GM19467 (cell line): ENCODE data around the gene CDC42SE2.
A peak's percentile ranks its signal among the peaks of the same experiment; 100 is the strongest.
"Not testable (repeated sequence)": the region's sequence is repeated elsewhere in the genome, so short reads cannot be mapped to it uniquely, and the experiment has no call there.

ENCODE experiments used
- ATAC-seq: cut with Tn5 transposase; IDR thresholded peaks from one replicate; pipeline ENCODE4 v1.9.1; 2021; ENCODE audit warnings: mild to moderate bottlenecking, moderate library complexity; ENCODE audit not compliant: unreplicated experiment

The CDC42SE2 gene

GRCh38 chr5:131386779-131387178, 122.9 kb downstream of the CDC42SE2 start:
- ATAC-seq, result no peak

- ATAC-seq, result no peak
These were observed 123.4 kb downstream of the CDC42SE2 start for GRCh38 chr5:131387255-131387654.

DNA sequence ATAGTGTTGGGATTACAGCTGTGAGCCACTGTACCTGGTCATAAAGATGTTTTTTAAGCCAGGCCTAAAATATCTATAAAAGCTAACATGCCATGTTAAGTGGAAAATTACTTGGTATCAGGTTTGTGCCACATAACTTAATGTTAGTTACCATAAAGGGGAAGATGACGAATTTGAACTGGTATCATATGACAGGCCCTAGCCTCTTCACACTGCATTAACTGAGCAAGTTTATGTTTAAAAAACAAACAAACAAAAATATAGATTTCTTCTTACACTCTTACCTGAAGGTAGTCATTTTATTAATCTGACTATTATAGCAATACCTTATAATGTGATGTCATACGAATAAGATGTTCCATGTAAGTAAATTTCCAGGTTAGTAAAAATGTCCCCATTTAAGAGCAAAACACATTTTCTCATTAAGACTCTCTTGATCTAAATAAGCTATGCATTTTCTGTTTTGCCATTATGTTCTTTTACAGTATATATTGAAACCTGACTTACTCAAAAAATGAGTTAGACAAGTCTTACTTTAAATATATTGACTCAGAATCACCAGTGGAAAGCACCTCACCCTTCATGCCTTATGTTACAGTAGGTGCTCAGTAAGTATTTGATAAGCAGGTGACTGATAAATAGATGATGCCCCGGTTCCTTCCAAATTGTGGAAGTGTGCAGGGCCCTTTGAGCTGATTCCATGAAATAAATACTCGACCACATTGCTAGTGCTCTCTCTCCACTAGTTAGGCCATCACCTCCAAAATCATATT, 125.4 kb downstream of the CDC42SE2 start:
- no peak for ATAC-seq

GRCh38 chr5:131389869-131390265, 126.0 kb downstream of the CDC42SE2 start:
- no peak for ATAC-seq

- ATAC-seq, result no peak
These were observed 128.7 kb downstream of the CDC42SE2 start for GRCh38 chr5:131392466-131393095.

GRCh38 chr5:131393498-131393968, 129.7 kb downstream of the CDC42SE2 start:
- no peak for ATAC-seq

DNA sequence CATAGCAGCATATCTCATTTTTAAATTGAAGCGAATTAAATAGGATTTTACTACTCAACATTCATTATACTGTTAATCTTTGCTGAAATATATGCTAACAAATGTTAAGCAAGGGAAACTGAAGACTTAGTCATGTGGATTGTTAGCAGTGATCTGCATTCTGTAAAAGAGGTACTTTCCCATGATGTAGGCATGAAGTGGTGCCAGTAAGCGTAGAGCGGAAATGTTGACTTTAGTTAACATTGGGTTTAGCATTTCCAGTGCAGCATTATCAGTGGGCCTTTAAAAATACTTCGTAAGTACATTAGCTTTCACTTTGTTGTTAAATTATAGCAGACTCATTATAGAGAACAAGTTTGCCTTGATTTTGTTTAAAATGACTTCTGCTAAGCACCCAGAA, 130.3 kb downstream of the CDC42SE2 start:
- ATAC-seq, result peak; percentile 68

DNA sequence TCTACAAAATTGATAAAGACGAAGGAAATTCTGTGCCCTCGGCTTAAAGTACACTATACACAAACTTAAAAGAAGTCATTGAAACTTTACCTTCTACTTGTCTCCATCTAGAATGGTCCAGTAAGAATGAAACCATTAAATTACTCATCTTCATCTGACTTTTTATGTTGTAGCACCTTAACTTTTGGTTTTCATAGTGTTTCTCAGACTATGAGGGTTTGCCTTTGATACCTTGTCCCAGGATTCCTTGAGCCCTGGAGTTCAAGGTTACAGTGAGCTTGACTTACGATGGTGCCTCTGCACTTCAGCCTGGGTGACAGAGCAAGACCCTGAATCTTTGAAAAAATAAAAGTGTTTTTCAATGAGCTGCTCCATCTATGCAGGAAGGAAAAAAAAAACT, 132.2 kb downstream of the CDC42SE2 start:
- ATAC-seq, result peak; percentile 76

DNA sequence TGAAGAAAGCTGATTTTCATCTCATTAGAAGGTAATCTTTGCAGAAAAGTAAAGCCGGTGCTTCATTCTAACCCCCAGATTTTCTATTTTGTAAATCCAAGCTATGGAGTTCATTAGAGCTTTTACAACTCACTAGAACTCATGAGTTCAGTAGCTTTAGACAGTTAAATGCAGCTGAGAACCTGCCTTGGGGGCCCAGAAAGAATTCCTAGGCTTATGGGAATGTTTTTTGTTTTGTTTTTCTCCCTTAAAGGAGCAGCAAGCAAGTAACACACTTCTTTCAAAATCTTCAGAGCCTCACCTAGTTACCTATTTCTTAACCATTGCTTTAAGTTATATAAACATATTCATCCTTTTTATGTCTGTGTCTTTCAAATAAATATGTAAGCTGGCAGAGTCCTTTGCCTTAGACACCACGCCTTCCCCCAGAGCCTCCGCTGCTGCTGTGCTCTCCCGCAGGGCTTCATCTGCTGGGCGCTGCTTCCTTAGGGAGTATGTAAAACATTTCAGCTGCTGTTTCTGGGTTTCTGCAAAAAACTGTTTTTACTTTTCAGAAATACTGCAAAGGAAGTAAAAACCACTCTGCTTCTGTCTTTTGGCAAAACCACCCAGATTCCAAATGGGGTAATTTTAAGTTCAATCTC, 132.9 kb downstream of the CDC42SE2 start:
- ATAC-seq, result no peak

- ATAC-seq, result not testable (repeated sequence)
These were observed 135.2 kb downstream of the CDC42SE2 start for GRCh38 chr5:131399007-131399406.

DNA sequence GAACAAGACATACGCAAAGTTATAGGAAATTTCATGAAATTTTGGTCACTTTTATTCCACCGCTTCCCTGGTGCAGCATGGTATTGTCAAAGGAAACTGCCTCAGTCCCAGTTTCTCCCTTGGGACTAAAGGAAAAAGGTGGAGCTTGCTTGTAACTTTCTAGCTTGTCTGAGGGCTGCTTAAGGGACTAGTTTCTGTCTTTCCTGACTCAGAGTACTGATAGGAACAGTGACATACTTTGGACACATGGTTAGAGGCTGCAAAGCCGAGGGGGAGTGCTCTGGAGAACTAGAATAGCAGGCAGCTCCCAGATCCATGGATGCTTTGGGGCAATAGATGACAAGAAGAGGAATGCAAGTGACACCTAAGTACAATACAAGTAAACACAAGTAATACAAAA, 136.7 kb downstream of the CDC42SE2 start:
- ATAC-seq, result no peak

DNA sequence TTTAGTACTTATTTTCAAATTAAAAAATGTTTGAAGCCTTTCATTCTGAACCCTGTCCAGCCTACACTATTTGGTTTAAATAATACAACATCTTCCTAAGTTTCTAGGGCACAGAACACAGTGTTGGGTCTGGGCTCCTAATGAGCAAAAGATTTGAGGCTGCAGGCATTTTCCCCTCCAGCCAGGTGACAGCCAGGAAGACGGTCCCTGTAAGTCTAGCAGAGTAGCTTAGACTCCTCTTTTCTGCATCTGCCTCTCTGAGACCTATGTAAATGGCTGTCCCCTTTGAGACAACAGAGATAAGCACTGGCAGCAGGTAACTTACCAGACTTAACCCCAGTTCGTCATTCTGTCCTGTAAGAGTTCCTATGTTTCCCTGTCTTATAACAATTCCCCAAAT, 141.8 kb downstream of the CDC42SE2 start:
- no peak for ATAC-seq

DNA sequence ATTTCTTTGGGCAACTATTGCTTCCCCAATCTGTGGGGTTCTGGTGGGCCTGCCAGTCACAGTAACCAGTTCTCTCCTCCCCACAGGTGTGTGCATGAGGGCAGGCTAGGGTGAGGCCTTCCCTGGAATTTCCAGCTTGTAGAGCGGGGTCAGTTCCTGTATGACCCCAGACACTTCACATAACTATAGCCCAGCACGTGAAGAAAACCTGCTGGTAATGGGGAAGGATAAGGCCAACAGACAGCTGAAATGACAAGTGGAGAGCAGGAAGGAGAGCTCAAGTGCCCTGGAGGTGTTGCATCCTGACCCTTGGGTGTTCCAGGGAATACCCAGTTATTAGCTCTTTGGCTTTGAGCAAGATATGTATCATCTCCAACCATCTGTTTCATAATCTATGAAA, 142.2 kb downstream of the CDC42SE2 start:
- ATAC-seq, result no peak

DNA sequence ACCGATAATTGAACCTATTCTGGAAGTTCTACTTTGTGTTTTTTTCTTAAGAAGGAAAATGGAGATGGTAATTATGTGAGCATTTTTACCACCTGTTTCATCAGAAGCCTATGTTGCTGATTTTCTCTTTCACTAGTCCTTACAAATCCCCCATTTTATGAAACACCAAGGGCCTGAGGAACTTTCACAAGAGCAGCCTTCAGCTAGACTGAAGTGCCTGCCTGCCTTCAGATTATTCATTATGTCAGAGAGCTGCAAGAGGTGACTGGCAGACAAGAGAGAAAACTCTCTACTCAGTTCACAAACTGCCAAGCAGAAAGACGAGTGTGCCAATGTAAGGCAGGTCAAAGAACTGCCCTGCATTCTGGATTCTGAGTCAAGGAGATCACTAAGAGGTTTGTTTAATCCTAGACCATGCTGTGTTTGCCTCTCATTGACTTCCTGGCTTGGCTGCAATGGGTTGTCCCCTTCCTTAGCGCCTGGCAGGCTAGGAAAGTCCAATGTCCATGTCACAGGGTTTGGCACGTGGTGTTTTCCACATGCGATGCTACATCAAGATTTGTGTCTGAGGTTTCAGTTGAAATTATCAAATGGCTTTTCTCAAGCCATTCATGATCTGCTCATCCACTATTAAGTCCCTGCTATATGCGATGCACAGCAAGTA, 143.3 kb downstream of the CDC42SE2 start:
- ATAC-seq, result no peak

GRCh38 chr5:131413605-131414559, 150.0 kb downstream of the CDC42SE2 start:
- peak; percentile 84 for ATAC-seq

DNA sequence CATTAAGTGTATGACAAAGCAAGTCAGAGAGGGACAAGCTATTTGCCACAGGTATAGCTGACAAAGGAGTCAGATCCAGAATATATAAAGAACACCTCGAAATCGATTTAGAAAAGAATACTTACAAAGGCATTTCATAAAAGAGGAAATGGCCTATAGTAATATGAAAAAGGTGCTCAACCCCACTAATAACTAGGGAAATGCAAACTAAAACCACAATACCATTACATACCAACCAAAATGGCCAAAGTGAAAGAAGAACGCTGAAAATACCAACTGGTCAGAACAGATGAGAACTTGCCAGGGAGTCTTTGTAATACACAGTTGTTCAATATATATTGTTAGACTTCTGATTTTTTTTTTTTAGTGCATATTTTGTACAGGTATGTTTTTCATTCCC, 152.9 kb downstream of the CDC42SE2 start:
- ATAC-seq, result peak; percentile 67

- no peak for ATAC-seq
These were observed 153.5 kb downstream of the CDC42SE2 start for GRCh38 chr5:131417240-131417869.

GRCh38 chr5:131418846-131419245, 155.0 kb downstream of the CDC42SE2 start:
- ATAC-seq, result no peak

DNA sequence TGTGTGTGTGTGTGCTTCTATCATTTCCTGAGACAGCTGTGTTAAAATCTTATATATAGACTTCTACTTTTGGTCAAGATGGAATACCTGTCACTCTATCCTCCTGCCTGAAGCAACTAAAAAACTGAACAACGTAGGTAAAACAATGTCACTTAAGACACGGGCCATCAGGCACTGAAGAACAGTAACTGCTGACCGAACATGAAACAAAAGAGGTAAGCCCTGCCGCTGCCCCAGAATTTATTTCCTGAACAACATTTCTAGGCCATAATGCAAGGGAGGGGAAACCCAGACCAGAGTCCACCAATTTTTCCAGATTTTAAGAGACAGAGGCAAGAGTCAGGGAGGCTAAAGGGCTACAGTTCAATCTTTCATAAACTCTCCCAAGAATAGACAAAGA, 156.0 kb downstream of the CDC42SE2 start:
- no peak for ATAC-seq

DNA sequence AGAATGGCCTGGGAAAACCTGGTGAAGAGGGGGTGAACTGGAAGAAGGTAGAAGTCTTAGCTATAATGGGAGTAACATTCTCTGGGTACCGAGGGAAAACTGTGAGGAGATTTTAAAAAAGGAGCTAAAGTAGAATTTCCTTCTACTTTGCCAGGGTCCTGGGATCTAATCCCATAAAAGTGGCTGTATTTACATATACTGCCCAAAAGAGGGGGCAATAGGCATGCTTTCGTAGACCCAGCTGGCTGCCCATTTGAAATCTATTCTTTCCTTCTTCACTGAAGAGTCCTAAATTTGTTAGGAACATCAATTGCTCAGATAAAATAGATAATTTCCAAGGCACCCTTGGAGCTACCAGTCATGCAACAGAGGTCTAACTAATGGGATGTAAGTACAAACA, 159.2 kb downstream of the CDC42SE2 start:
- no peak for ATAC-seq
